HCT116 (cell line): Measurements from ENCODE around the gene UTS2B. TPM values are rescaled to one million over a fixed set of nuclear protein-coding genes. Genes with fewer than 3 reads are reported as not detected.

ENCODE experiments used
- ATAC-seq: fragments of 200-7000 bp; cut with Tn5 transposase; 2 replicates; pipeline ENCODE4 v1.9.1; 2020; ENCODE audit warnings: mild to moderate bottlenecking, moderate library complexity
- BruUV-seq: library from RNA; stranded (reverse); fragments of 400-500 nt; replicated peaks from 2 replicates; lab custom pipeline; 2021; lab: Mats Ljungman, UMichigan
- CTCF ChIA-PET: fragments of 300-600 bp; sonication (Branson Sonifier 250); formaldehyde crosslinking; loops from one replicate; lab custom pipeline; 2021; ENCODE audit warnings: antibody characterized with exemption; lab: Charles Lee
- POLR2A ChIA-PET: fragments of 300-600, 350-600 bp; sonication (Branson Sonifier 250); formaldehyde crosslinking; loops from one replicate; lab custom pipeline; 2021; ENCODE audit warnings: antibody characterized with exemption; lab: Charles Lee
- RAD21 ChIA-PET, 2 experiments: fragments of 300-600 bp; sonication (Branson Sonifier 250); formaldehyde crosslinking; loops; one replicate each; lab custom pipeline; 2023; ENCODE audit warnings: low total read pairs in 2 of 2; ENCODE audit not compliant: uncharacterized antibody in 2 of 2, unreplicated experiment in 2 of 2, low non-redundant PET in 1 of 2; lab: Charles Lee
- DNase-seq: peaks from one replicate; pipeline ENCODE4 v3.0.0-alpha.2; 2010; ENCODE audit warnings: low read depth, low spot score
- H2AFZ ChIP-seq: fragments of 200-600 bp; shearing (Covaris generic), sonication (generic); 2 replicates; pipeline ENCODE4 v1.6.1; 2017; ENCODE audit warnings: low read depth, mixed run types, mixed read lengths, antibody characterized with exemption, low read length; ENCODE audit not compliant: poor library complexity, severe bottlenecking
- H3K27ac ChIP-seq: 2 replicates; pipeline ENCODE4 v1.5.1; 2012; ENCODE audit warnings: low read depth, low read length
- H3K27me3 ChIP-seq: fragments of 200-600 bp; sonication (generic); 2 replicates; pipeline ENCODE4 v1.6.1; 2016; ENCODE audit warnings: mixed run types, low read length, mixed read lengths; ENCODE audit not compliant: insufficient read depth
- H3K36me3 ChIP-seq, 2 experiments: fragments of 200-500 bp in 1 of 2; fragments of 200-600 bp in 1 of 2; sonication (Bioruptor generic) in 1 of 2; sonication (generic) in 1 of 2; 2 replicates each; pipeline versions ENCODE4 v1.5.1 to v1.6.1; 2014 to 2016; ENCODE audit warnings: low read length in 2 of 2, inconsistent platforms in 1 of 2, mixed read lengths in 1 of 2, mixed run types in 1 of 2; ENCODE audit not compliant: insufficient read depth in 2 of 2, control insufficient read depth in 1 of 2
- H3K4me1 ChIP-seq, 2 experiments: fragments of 200-600 bp in 1 of 2; sonication (generic) in 1 of 2; 2 replicates each; pipeline versions ENCODE4 v1.5.1 to v1.6.1; 2012 to 2017; ENCODE audit warnings: low read length in 2 of 2, inconsistent platforms in 1 of 2, mild to moderate bottlenecking in 1 of 2, mixed read lengths in 1 of 2, mixed run types in 1 of 2, moderate library complexity in 1 of 2; ENCODE audit not compliant: insufficient read depth in 2 of 2, control insufficient read depth in 1 of 2
- H3K4me2 ChIP-seq: fragments of 200-600 bp; sonication (generic); 2 replicates; pipeline ENCODE4 v1.6.1; 2017; ENCODE audit warnings: mixed run types, low read length, mixed read lengths
- H3K4me3 ChIP-seq, 2 experiments: fragments of 200-600 bp in 1 of 2; sonication (generic) in 1 of 2; replicated peaks in 1 of 2; 2 replicates each; pipeline ENCODE4 v1.5.1; 2011 to 2016; ENCODE audit warnings: low read length in 2 of 2, control low read depth in 1 of 2, low read depth in 1 of 2, mild to moderate bottlenecking in 1 of 2, mixed read lengths in 1 of 2, mixed run types in 1 of 2
- H3K79me2 ChIP-seq: fragments of 200-600 bp; sonication (generic); 2 replicates; pipeline ENCODE4 v1.6.1; 2017; ENCODE audit warnings: mild to moderate bottlenecking, mixed run types, low read length, moderate library complexity, mixed read lengths; ENCODE audit not compliant: insufficient read depth
- H3K9ac ChIP-seq: fragments of 200-600 bp; sonication (generic); 2 replicates; pipeline ENCODE4 v1.6.1; 2016; ENCODE audit warnings: low read length, mixed read lengths
- H3K9me2 ChIP-seq: fragments of 200-600 bp; sonication (generic), shearing (Covaris generic); 2 replicates; pipeline ENCODE4 v1.6.1; 2017; ENCODE audit warnings: mixed run types, mild to moderate bottlenecking, moderate library complexity; ENCODE audit not compliant: insufficient read depth
- H3K9me3 ChIP-seq, 2 experiments: fragments of 200-500 bp in 1 of 2; fragments of 200-600 bp in 1 of 2; sonication (Bioruptor generic) in 1 of 2; sonication (generic) in 1 of 2; 2 replicates each; pipeline ENCODE4 v1.6.1; 2014 to 2017; ENCODE audit warnings: low read length in 2 of 2, mixed read lengths in 2 of 2, inconsistent platforms in 1 of 2, low read depth in 1 of 2, mild to moderate bottlenecking in 1 of 2, mixed run types in 1 of 2, moderate library complexity in 1 of 2; ENCODE audit not compliant: control insufficient read depth in 1 of 2, insufficient read depth in 1 of 2
- H4K20me1 ChIP-seq: fragments of 200-600 bp; sonication (generic), shearing (Covaris generic); 2 replicates; pipeline ENCODE4 v1.6.1; 2017; ENCODE audit warnings: mixed run types, mild to moderate bottlenecking, moderate library complexity; ENCODE audit not compliant: insufficient read depth
- CBX3 ChIP-seq: IDR thresholded peaks from 2 replicates; pipeline ENCODE4 v1.6.1; 2012; ENCODE audit warnings: low read depth
- CEBPB ChIP-seq: IDR thresholded peaks from 2 replicates; pipeline ENCODE4 v1.6.1; 2012; ENCODE audit warnings: low read depth
- CTCF ChIP-seq, 3 experiments: fragments of 200-600 bp in 1 of 3; sonication (generic) in 1 of 3; IDR thresholded peaks in 2 of 3; conservative IDR thresholded peaks in 1 of 3; 2 replicates each; pipeline ENCODE4 v1.5.1; 2012 to 2017; ENCODE audit warnings: low read depth in 2 of 3, low read length in 2 of 3, antibody characterized with exemption in 1 of 3, borderline replicate concordance in 1 of 3, control low read depth in 1 of 3, mild to moderate bottlenecking in 1 of 3, mixed read lengths in 1 of 3, mixed run types in 1 of 3, moderate library complexity in 1 of 3; ENCODE audit not compliant: insufficient read depth in 1 of 3
- EGR1 ChIP-seq: IDR thresholded peaks from 2 replicates; pipeline ENCODE4 v1.6.1; 2012; ENCODE audit warnings: low read depth
- EZH2 ChIP-seq: fragments of 200-600 bp; sonication (generic); IDR thresholded peaks from 2 replicates; pipeline ENCODE4 v1.6.1; 2017; ENCODE audit warnings: antibody characterized with exemption, mixed run types
- EZH2phosphoT487 ChIP-seq: fragments of 200-600 bp; IDR thresholded peaks from 2 replicates; pipeline ENCODE4 v1.6.1; 2018; ENCODE audit warnings: antibody characterized with exemption, borderline replicate concordance
- JUND ChIP-seq: IDR thresholded peaks from 2 replicates; pipeline ENCODE4 v1.6.1; 2012
- POLR2A ChIP-seq: IDR thresholded peaks from 2 replicates; pipeline ENCODE4 v1.7.0; 2011; ENCODE audit warnings: borderline replicate concordance; ENCODE audit not compliant: insufficient read depth, insufficient read length; ENCODE audit errors: extremely low read depth
- POLR2AphosphoS5 ChIP-seq: IDR thresholded peaks from 2 replicates; pipeline ENCODE4 v1.6.1; 2011; ENCODE audit warnings: mild to moderate bottlenecking, low read depth, low read length, moderate library complexity
- REST ChIP-seq: IDR thresholded peaks from 2 replicates; pipeline ENCODE4 v1.6.1; 2012; ENCODE audit warnings: low read depth
- SIN3A ChIP-seq: IDR thresholded peaks from 2 replicates; pipeline ENCODE4 v1.6.1; 2012; ENCODE audit warnings: low read depth
- SRF ChIP-seq: IDR thresholded peaks from 2 replicates; pipeline ENCODE4 v1.6.1; 2012; ENCODE audit warnings: low read depth
- TCF7L2 ChIP-seq: IDR thresholded peaks from 2 replicates; pipeline ENCODE4 v1.7.0; 2011; ENCODE audit warnings: borderline replicate concordance, inconsistent platforms; ENCODE audit not compliant: insufficient read depth, insufficient read length; ENCODE audit errors: extremely low read depth
- YY1 ChIP-seq: IDR thresholded peaks from 2 replicates; pipeline ENCODE4 v1.6.1; 2011; ENCODE audit warnings: low read length, low read depth, moderate library complexity, mild to moderate bottlenecking; ENCODE audit not compliant: insufficient replicate concordance; ENCODE audit errors: extremely low read depth
- ZBTB33 ChIP-seq: IDR thresholded peaks from 2 replicates; pipeline ENCODE4 v1.6.1; 2011; ENCODE audit warnings: mild to moderate bottlenecking, low read length, moderate library complexity; ENCODE audit not compliant: insufficient replicate concordance; ENCODE audit errors: extremely low read depth
- ZFX ChIP-seq: fragments of 450-650 bp; IDR thresholded peaks from 2 replicates; pipeline ENCODE4 v1.6.1; 2017
- ZNF274 ChIP-seq: fragments of 200-500 bp; sonication (Bioruptor generic); IDR thresholded peaks from 2 replicates; pipeline ENCODE4 v1.6.1; 2014; ENCODE audit warnings: mild to moderate bottlenecking, low read depth, low read length, inconsistent platforms
- intact Hi-C: fragments of 100-400 bp; cut with micrococcal nuclease; formaldehyde crosslinking; loops from 2 replicates; pipeline ENCODE4 v1.10.0; 2022
- total RNA-seq: library from RNA; stranded (reverse); gene quantifications from one replicate; pipeline ENCODE4 v1.2.1, GENCODE V29; 2021; ENCODE audit not compliant: unreplicated experiment
- TF ChIP-seq, protein P1 (sequence below): IDR thresholded peaks from 2 replicates; pipeline ENCODE4 v1.6.1; 2012

The UTS2B gene
- total RNA-seq, 1 experiment from 2014 or later, result 0.59 TPM

DNA sequence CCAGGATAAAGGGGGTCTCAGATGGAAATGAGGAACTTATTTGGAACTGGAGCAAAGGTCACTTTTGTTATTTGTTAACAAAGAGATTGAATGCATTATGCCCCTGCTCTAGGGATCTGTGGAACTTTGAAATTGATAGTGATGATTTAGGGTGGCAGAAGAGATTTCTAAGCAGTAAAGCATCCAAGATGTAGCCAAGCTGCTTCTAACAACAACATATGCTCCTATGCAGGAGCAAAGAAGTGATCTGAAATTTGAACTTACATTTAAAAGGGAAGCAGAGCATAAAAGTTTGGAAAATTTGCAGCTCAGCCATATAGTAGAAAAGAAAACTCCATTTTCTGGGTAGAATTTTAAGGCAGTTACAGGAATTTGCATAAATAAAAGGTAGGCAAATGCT, 31.5 kb downstream of the UTS2B start (continued):
- TF ChIP-seq ZBTB33 (no peak), POLR2A (no peak), ZNF274 (no peak), SRF (no peak), POLR2AphosphoS5 (no peak), TCF7L2 (no peak), SIN3A (no peak)
- TF ChIP-seq, protein P1, sequence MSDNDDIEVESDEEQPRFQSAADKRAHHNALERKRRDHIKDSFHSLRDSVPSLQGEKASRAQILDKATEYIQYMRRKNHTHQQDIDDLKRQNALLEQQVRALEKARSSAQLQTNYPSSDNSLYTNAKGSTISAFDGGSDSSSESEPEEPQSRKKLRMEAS, result no peak

GRCh38 chr3:191296041-191296541, 34.2 kb downstream of the UTS2B start:
- ChIA-PET CTCF (no interaction called here), POLR2A (no interaction called here), RAD21 (no interaction called here)
- no peak overlapping the region for H3K4me3 ChIP-seq
- no peaks in the 10 kb centered on the region for H3K4me1 ChIP-seq
- no peak for DNase-seq
- H3K9me2 ChIP-seq, result no peaks in the 10 kb centered on the region
- H3K4me2 ChIP-seq, result no peak overlapping the region
- H3K9ac ChIP-seq, result no peak overlapping the region
- ATAC-seq, result no peak
- no TSS peak for BruUV-seq
- intact Hi-C loops, result no loop called here
- no peaks in the 10 kb centered on the region for H3K9me3 ChIP-seq
- H3K79me2 ChIP-seq, result no peaks in the 10 kb centered on the region
- H3K27ac ChIP-seq, result no peak overlapping the region
- no peaks in the 10 kb centered on the region for H4K20me1 ChIP-seq
- H2AFZ ChIP-seq, result no peak overlapping the region
- H3K36me3 ChIP-seq, result no peaks in the 10 kb centered on the region
- H3K27me3 ChIP-seq, result no peaks in the 10 kb centered on the region
- TF ChIP-seq EZH2phosphoT487 (no peak), POLR2A (no peak), REST (no peak), CBX3 (no peak), EGR1 (no peak), SRF (no peak), JUND (no peak), TCF7L2 (no peak), CEBPB (no peak), EZH2 (no peak), YY1 (no peak), ZNF274 (no peak), CTCF (IDR thresholded peaks at IDR 0.05 in 2 of 3, conservative IDR thresholded peaks at IDR 0.05 in 1 of 3; ENCODE audit: borderline replicate concordance in 1 of 3, insufficient read depth in 1 of 3, low read depth in 2 of 3, low read length in 2 of 3) (no peak), ZFX (no peak)
- TF ChIP-seq, protein P1, result no peak
